Gastroesophageal sphincter (tissue), 4 donors: ENCODE measurements around the gene RMDN2. TPM values are rescaled to one million over a fixed set of nuclear protein-coding genes. Genes with fewer than 3 reads are reported as not detected.
"Not testable (repeated sequence)": the region's sequence is repeated elsewhere in the genome, so short reads cannot be mapped to it uniquely, and the experiment has no call there.

Experiments
- ATAC-seq: fragments of 150-250 bp; one replicate; pipeline ENCODE4 v1.9.1; 2016; ENCODE audit warnings: mild to moderate bottlenecking, moderate library complexity
- H3K27ac ChIP-seq, 4 donors: fragments of 200-600 bp; sonication (generic) in 3 of 4; 1 replicate in 3 of 4; 2 replicates in 1 of 4; pipeline ENCODE4 v1.5.1; 2016 to 2019
- H3K27me3 ChIP-seq: fragments of 200-600 bp; sonication (generic); one replicate; pipeline ENCODE4 v1.5.1; 2019
- H3K36me3 ChIP-seq, 2 donors: fragments of 200-600 bp; sonication (generic); one replicate each; pipeline ENCODE4 v1.5.1; 2019; ENCODE audit warnings: control low read depth in 1 of 2
- H3K4me1 ChIP-seq, 3 donors: fragments of 200-600 bp; sonication (generic); 1 replicate in 2 of 3; 2 replicates in 1 of 3; pipeline ENCODE4 v1.5.1; 2016 to 2019; ENCODE audit warnings: control low read depth in 2 of 3
- H3K4me3 ChIP-seq, 2 donors: fragments of 200-600 bp; sonication (generic); one replicate each; pipeline ENCODE4 v1.5.1; 2019; ENCODE audit warnings: mild to moderate bottlenecking in 1 of 2, moderate library complexity in 1 of 2
- H3K9me3 ChIP-seq, 3 donors: fragments of 200-600 bp; sonication (generic); one replicate each; pipeline ENCODE4 v1.5.1; 2017 to 2019; ENCODE audit warnings: control low read depth in 2 of 3
- EP300 ChIP-seq: sonication (generic); formaldehyde crosslinking; IDR thresholded peaks from one replicate; pipeline ENCODE4 v1.6.1; 2017; ENCODE audit warnings: antibody characterized with exemption, mild to moderate bottlenecking
- POLR2A ChIP-seq, 2 donors: fragments of 450-650 bp; IDR thresholded peaks; one replicate each; pipeline ENCODE4 v1.6.1; 2017; ENCODE audit warnings: antibody characterized with exemption in 2 of 2, mild to moderate bottlenecking in 2 of 2, moderate library complexity in 1 of 2
- POLR2AphosphoS5 ChIP-seq: sonication (generic); formaldehyde crosslinking; IDR thresholded peaks from one replicate; pipeline ENCODE4 v1.6.1; 2017; ENCODE audit warnings: antibody characterized with exemption
- WGBS, 2 donors: methylation state at CpG; one replicate each; pipeline ENCODE4 v1.1.5; 2018; ENCODE audit warnings: low coverage in 1 of 2; 5-methylcytosine and 5-hydroxymethylcytosine counted together
- total RNA-seq, 4 donors: library from RNA; depleted of rRNA; stranded (reverse); fragments of >200 nt; gene quantifications; one replicate each; pipeline ENCODE4 v1.1.0, GENCODE V29; 2016
- TF ChIP-seq, protein P1 (sequence below), 4 experiments: fragments of 200-600 bp in 2 of 4; fragments of 450-650 bp in 2 of 4; sonication (generic) in 1 of 4; IDR thresholded peaks; one replicate each; pipeline ENCODE4 v1.5.1; 2017 to 2019; ENCODE audit warnings: antibody characterized with exemption in 4 of 4, mild to moderate bottlenecking in 2 of 4, moderate library complexity in 2 of 4

RMDN2 gene
- total RNA-seq, 4 donors from 2014 or later, result 9.3 to 12.5 (median 11.4) TPM

DNA sequence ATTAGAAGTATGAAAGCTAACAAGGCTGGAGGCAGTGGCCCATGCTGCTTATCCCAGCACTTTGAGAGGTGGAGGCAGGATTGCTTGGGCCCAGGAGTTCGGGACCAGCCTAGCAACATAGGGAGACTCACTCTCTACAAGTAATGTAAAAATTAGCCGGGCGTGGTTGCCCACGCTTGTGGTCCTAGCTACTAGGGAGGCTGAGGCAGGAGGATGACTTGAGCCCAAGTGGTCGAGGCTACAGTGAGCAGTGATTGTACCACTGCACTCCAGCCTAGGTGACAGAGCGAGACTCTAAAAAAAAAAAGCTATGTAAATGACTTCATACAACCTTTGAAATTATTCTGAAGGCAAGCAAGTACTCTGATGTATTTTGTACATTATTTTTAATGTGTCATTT is 1.5 kb downstream of the RMDN2 start:
- Histone ChIP-seq H3K4me1 (peaks cover 0 to 27% (median 0%) of the 10 kb centered on the region in 3 donors), H3K36me3 (peaks cover 0 to 8% of the 10 kb centered on the region in 2 donors), H3K27me3 (no peaks in the 10 kb centered on the region), H3K4me3 (no peak overlapping the region), H3K27ac (no peak overlapping the region), H3K9me3 (no peaks in the 10 kb centered on the region)
- ATAC-seq, result no peak
- TF ChIP-seq EP300, result no peak
- TF ChIP-seq, protein P1, sequence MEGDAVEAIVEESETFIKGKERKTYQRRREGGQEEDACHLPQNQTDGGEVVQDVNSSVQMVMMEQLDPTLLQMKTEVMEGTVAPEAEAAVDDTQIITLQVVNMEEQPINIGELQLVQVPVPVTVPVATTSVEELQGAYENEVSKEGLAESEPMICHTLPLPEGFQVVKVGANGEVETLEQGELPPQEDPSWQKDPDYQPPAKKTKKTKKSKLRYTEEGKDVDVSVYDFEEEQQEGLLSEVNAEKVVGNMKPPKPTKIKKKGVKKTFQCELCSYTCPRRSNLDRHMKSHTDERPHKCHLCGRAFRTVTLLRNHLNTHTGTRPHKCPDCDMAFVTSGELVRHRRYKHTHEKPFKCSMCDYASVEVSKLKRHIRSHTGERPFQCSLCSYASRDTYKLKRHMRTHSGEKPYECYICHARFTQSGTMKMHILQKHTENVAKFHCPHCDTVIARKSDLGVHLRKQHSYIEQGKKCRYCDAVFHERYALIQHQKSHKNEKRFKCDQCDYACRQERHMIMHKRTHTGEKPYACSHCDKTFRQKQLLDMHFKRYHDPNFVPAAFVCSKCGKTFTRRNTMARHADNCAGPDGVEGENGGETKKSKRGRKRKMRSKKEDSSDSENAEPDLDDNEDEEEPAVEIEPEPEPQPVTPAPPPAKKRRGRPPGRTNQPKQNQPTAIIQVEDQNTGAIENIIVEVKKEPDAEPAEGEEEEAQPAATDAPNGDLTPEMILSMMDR (IDR thresholded peaks at IDR 0.05), result no peak
- TF ChIP-seq POLR2AphosphoS5, result no peak
- no peak for TF ChIP-seq POLR2A (IDR thresholded peaks at IDR 0.05)
- 85 to 97% methylated on average over 2 to 6 of the region's 6 CpGs for WGBS, 2 donors

DNA sequence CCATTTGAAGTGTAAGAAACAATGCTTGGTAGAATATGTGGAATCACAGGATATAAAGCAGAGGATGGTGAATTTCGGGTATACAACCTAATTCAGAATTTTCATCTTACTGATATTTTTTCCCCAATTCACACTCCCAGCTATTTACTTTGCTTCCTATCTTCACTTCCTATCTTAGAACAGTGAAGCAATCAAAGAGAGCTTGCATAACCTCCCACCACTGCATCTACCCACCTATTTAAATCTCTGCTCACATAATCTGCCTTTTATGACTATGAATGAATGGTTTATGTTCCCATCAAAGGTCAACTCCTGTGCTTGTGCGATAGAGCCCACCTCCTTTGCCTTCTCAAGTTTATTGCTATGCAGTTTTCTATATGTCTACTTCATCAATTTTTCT is 3.3 kb downstream of the RMDN2 start:
- no peaks in the 10 kb centered on the region for H3K9me3 ChIP-seq
- H3K27me3 ChIP-seq, result no peaks in the 10 kb centered on the region
- no peak for TF ChIP-seq EP300
- WGBS, 2 donors, result 83 to 95% methylated on average over 2 of the region's 2 CpGs
- peaks cover 0 to 27% (median 0%) of the 10 kb centered on the region in 3 donors for H3K4me1 ChIP-seq
- no peak for ATAC-seq
- no peak overlapping the region for H3K27ac ChIP-seq
- no peak overlapping the region for H3K4me3 ChIP-seq
- H3K36me3 ChIP-seq, result peaks cover 0 to 8% of the 10 kb centered on the region in 2 donors

DNA sequence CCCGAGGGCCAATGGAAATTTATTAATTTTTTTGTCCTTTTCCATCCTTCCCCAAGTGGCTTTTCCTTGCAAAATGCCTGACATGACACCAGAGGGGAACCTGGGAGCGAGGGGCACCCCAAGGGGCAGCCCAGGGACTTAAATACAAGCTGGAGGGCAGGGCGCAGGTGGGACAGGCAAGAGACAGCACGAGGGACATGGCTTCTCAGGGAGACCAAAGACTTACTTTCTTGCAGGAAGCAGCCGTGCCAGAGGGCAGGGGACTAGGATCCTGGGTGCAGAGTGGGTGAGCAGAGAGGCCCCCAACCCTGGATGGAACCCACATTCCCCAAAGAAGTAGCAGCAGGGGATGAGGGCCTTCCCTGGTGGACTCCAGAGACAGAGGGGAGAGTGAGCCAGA is 5.3 kb downstream of the RMDN2 start:
- not testable (repeated sequence) for H3K4me3 ChIP-seq, H3K27ac ChIP-seq, ATAC-seq

DNA sequence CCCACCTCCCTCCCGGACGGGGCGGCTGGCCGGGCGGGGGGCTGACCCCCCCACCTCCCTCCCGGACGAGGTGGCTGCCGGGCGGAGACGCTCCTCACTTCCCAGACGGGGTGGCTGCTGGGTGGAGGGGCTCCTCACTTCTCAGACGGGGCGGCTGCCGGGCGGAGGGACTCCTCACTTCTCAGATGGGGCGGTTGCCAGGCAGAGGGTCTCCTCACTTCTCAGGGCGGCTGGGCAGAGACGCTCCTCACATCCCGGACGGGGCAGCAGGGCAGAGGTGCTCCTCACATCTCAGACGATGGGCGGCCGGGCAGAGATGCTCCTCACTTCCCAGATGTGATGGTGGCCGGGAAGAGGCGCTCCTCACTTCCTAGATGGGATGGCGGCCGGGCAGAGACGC is 7.8 kb downstream of the RMDN2 start:
- WGBS, 2 donors, result no CpG with 5 or more reads among the region's 28 CpGs
- H3K27me3 ChIP-seq, H3K4me1 ChIP-seq, ATAC-seq, H3K4me3 ChIP-seq, H3K36me3 ChIP-seq, H3K27ac ChIP-seq, H3K9me3 ChIP-seq: not testable (repeated sequence)

More for the DNA sequence above, 5.3 kb downstream of the RMDN2 start:
- not testable (repeated sequence) for H3K27me3 ChIP-seq, H3K36me3 ChIP-seq, H3K9me3 ChIP-seq
- 37 to 68% methylated on average over 2 to 3 of the region's 5 CpGs for WGBS, 2 donors
- peaks cover 0 to 19% (median 0%) of the 10 kb centered on the region in 3 donors for H3K4me1 ChIP-seq

DNA sequence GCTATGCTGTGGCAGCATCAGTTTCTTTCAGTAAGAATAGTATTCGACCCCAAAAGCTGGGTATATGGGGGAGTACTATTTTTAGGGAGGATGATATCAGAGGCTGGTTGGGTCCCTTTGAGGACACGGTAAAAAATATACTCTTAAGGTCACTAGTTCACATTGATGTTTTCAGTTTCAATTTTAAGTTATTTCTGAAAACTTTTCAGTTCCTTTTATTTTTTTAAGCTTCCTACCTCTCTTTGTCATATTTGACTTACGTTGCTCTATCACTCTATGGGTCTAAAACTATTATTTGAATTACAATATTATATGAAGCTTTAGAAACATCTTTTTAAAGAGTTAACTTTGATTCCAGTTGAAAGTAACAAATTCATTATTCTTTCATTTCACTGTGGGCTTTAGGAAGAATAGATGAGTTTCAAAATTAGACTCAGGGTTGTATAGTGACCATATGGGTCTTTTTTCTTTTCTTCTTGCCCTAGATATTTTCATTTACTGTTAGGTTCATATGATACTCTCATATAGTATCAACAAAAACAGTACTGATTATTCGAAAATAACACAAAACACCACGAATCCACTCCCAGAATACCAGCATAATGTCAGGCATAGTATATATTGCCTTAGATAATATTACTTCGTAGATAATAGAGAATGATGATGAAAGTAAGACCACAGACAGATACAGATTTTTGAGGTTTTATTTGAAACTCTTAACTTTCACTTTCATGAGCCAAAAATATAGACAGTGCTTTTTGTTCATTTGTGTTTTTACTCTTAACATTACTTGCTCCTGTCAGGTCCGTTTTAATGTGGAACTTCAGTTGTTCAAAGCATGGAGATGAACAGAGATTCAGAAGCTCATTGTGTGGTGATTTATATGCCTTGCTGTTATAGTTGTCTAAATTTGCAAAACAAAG is 9.8 kb downstream of the RMDN2 start:
- no peaks in the 10 kb centered on the region for H3K4me1 ChIP-seq
- TF ChIP-seq, protein P1 (IDR thresholded peaks at IDR 0.05), result no peak
- TF ChIP-seq POLR2A (IDR thresholded peaks at IDR 0.05) (no peak), EP300 (no peak), POLR2AphosphoS5 (no peak)
- H3K27me3 ChIP-seq, result no peaks in the 10 kb centered on the region
- H3K36me3 ChIP-seq, result peaks cover 0 to 8% of the 10 kb centered on the region in 2 donors
- no peaks in the 10 kb centered on the region for H3K9me3 ChIP-seq
- H3K27ac ChIP-seq, result no peak overlapping the region
- no peak for ATAC-seq
- no peak overlapping the region for H3K4me3 ChIP-seq
- WGBS, 2 donors, result 56 to 78% methylated on average over 7 of the region's 7 CpGs

DNA sequence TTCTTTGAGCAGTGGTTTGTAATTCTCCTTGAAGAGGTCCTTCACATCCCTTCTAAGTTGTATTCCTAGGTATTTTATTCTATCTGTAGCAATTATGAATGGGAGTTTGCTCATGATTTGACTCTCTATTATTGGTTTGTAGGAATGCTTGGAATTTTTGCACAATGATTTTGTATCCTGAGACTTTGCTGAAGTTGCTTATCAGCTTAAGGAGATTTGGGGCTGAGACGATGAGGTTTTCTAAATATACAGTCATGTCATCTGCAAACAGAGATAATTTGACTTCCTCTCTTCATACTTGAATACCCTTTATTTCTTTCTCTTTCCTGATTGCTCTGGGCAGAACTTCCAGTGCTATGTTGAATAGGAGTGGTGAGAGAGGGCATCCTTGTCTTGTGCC is 12.5 kb downstream of the RMDN2 start:
- H3K4me1 ChIP-seq, H3K9me3 ChIP-seq, H3K4me3 ChIP-seq, H3K27ac ChIP-seq, ATAC-seq, H3K36me3 ChIP-seq, H3K27me3 ChIP-seq: not testable (repeated sequence)
- 63 to 100% methylated on average over 1 of the region's 1 CpG for WGBS, 2 donors

DNA sequence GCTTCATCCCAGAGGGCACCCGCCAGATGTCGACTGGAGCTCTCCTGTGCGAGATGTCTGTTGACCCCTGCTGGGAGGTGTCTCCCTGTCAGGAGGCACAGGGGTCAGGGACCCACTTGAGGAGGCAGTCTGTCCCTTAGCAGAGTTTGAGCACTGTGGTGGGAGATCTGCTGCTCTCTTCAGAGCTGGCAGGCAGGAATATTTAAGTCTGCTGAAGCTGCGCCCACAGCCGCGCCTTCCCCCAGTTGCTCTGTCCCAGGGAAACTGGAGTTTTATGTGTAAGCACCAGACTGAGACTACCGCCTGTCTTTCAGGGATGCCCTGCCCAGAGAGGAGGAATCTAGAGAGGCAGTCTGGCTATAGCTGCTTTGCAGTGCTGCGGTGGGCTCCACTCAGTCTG is 16.2 kb downstream of the RMDN2 start:
- not testable (repeated sequence) for H3K27me3 ChIP-seq, H3K4me1 ChIP-seq, H3K9me3 ChIP-seq, ATAC-seq, H3K27ac ChIP-seq, H3K36me3 ChIP-seq, H3K4me3 ChIP-seq
- 100% methylated on average over 2 of the region's 8 CpGs for WGBS, 2 donors
